Neuron (in vitro differentiated cells): ENCODE measurements around the gene ZFTA.

ENCODE experiments used
- H2AFZ ChIP-seq: one replicate; pipeline ENCODE4 v1.6.1; 2013; ENCODE audit warnings: low read depth, mild to moderate bottlenecking, inconsistent platforms, low read length, moderate library complexity
- H3K27me3 ChIP-seq: one replicate; pipeline ENCODE4 v1.6.1; 2013; ENCODE audit warnings: low read length; ENCODE audit not compliant: insufficient read depth
- H3K36me3 ChIP-seq: one replicate; pipeline ENCODE4 v1.6.1; 2013; ENCODE audit warnings: low read length; ENCODE audit not compliant: insufficient read depth
- H3K4me1 ChIP-seq: one replicate; pipeline ENCODE4 v1.6.1; 2013; ENCODE audit warnings: low read length; ENCODE audit not compliant: insufficient read depth
- H3K4me3 ChIP-seq: 2 replicates; pipeline ENCODE4 v1.5.1; 2013; ENCODE audit warnings: mild to moderate bottlenecking, low read length, moderate library complexity
- H3K9me3 ChIP-seq: one replicate; pipeline ENCODE4 v1.6.1; 2013; ENCODE audit warnings: low read length

The ZFTA gene

GRCh38 chr11:63767565-63768236 is 874 bp downstream of the ZFTA start:
- Histone ChIP-seq H2AFZ (no peak overlapping the region), H3K9me3 (no peaks in the 10 kb centered on the region), H3K4me1 (peaks cover 28% of the 10 kb centered on the region), H3K4me3 (peak overlapping the region; percentile 97), H3K27me3 (no peaks in the 10 kb centered on the region), H3K36me3 (peaks cover 29% of the 10 kb centered on the region)

GRCh38 chr11:63767267-63767564 is 1.4 kb downstream of the ZFTA start:
- peak overlapping the region; percentile 97 for H3K4me3 ChIP-seq
- no peaks in the 10 kb centered on the region for H3K9me3 ChIP-seq
- H3K27me3 ChIP-seq = no peaks in the 10 kb centered on the region
- H3K4me1 ChIP-seq = peaks cover 31% of the 10 kb centered on the region
- H3K36me3 ChIP-seq = peaks cover 33% of the 10 kb centered on the region
- H2AFZ ChIP-seq = no peak overlapping the region

GRCh38 chr11:63766531-63767235 is 1.9 kb downstream of the ZFTA start:
- peaks cover 36% of the 10 kb centered on the region for H3K4me1 ChIP-seq
- peaks cover 36% of the 10 kb centered on the region for H3K36me3 ChIP-seq
- H3K9me3 ChIP-seq = no peaks in the 10 kb centered on the region
- H3K4me3 ChIP-seq = peak overlapping the region; percentile 97
- no peak overlapping the region for H2AFZ ChIP-seq
- H3K27me3 ChIP-seq = no peaks in the 10 kb centered on the region

DNA sequence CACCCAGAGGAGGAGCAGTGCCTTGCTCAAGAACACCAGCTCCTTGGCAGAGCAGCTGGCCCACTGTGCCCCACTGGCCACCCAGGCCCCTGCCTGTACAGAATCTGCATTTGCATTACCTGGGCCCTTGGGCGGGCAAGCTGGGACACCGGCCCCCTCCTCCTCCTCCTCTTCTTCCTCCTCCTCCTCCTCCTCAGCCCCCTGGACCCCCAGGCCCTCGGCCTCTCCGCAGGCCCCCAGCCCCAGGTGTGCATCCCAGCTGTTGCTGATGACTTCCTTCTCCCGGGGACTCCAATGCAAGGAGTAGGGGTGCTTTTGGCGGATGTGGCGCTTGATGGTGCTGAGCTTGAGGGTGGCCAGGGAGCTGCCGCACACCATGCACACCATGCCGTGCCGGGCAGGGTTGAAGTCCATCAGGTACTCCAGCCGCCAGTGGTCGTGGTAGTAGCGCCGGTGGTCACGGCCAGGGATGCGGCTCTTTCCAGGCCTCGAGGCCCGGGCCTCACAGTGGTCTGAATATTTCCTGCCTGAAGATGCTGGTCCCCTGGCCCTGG is 2.8 kb downstream of the ZFTA start:
- Histone ChIP-seq H3K4me3 (no peak overlapping the region), H3K9me3 (no peaks in the 10 kb centered on the region), H3K36me3 (peaks cover 45% of the 10 kb centered on the region), H3K27me3 (no peaks in the 10 kb centered on the region), H3K4me1 (peaks cover 44% of the 10 kb centered on the region), H2AFZ (no peak overlapping the region)

GRCh38 chr11:63764679-63765647 is 3.6 kb downstream of the ZFTA start:
- H3K36me3 ChIP-seq = peaks cover 52% of the 10 kb centered on the region
- no peak overlapping the region for H3K4me3 ChIP-seq
- H3K27me3 ChIP-seq = no peaks in the 10 kb centered on the region
- peaks cover 43% of the 10 kb centered on the region for H3K4me1 ChIP-seq
- H3K9me3 ChIP-seq = no peaks in the 10 kb centered on the region
- H2AFZ ChIP-seq = no peak overlapping the region

GRCh38 chr11:63764340-63764678 is 4.3 kb downstream of the ZFTA start:
- Histone ChIP-seq H3K36me3 (peaks cover 55% of the 10 kb centered on the region), H3K9me3 (no peaks in the 10 kb centered on the region), H2AFZ (no peak overlapping the region), H3K4me3 (no peak overlapping the region), H3K4me1 (peaks cover 42% of the 10 kb centered on the region), H3K27me3 (no peaks in the 10 kb centered on the region)

DNA sequence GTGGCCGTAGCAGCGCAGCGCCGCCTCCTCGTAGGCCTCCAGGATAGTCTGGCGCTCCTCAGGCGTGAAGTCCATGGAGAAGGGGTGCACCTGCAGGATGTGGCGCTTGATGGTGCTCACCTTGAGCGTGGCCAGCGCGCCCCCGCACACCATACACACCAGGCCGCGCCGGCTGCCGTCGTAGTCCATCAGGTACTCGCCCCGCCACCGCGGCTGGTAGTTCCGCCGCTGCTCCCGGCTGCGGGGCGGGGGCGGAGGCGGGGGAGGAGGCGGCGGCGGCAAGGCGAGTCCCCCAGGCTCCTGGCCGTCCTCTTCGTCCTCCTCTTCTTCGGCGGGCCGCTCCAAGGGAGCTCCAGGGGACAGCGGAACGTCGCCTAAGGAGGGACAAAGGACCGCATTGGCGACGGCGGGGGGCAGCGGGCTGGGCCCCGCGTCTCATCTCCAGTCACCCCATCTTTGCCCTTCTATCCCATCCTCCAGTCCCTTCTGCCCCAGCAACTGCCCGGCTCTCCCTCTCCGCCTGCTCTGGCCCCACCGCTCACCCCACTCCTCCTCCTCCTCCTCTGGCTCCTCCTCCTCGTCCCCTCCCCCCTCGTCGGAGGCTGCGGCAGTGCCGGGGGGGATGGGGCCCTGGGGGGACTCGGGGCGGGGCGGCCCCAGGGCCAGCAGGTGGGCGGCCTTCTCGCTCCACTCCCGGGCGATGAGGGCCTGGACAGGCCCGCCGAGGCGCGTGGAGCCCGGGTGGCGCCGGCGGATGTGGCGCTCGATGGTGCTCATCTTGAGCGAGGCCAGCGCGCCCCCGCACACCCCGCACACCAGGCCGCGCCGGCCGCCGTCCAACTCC is 4.9 kb downstream of the ZFTA start:
- Histone ChIP-seq H3K4me1 (peaks cover 42% of the 10 kb centered on the region), H2AFZ (no peak overlapping the region), H3K27me3 (no peaks in the 10 kb centered on the region), H3K36me3 (peaks cover 56% of the 10 kb centered on the region), H3K4me3 (no peak overlapping the region), H3K9me3 (no peaks in the 10 kb centered on the region)

- H2AFZ ChIP-seq = no peak overlapping the region
- H3K4me1 ChIP-seq = peaks cover 42% of the 10 kb centered on the region
- no peaks in the 10 kb centered on the region for H3K27me3 ChIP-seq
- no peaks in the 10 kb centered on the region for H3K9me3 ChIP-seq
- peaks cover 63% of the 10 kb centered on the region for H3K36me3 ChIP-seq
- H3K4me3 ChIP-seq = no peak overlapping the region
Measured at GRCh38 chr11:63762654-63763495, 5.7 kb downstream of the ZFTA start.

DNA sequence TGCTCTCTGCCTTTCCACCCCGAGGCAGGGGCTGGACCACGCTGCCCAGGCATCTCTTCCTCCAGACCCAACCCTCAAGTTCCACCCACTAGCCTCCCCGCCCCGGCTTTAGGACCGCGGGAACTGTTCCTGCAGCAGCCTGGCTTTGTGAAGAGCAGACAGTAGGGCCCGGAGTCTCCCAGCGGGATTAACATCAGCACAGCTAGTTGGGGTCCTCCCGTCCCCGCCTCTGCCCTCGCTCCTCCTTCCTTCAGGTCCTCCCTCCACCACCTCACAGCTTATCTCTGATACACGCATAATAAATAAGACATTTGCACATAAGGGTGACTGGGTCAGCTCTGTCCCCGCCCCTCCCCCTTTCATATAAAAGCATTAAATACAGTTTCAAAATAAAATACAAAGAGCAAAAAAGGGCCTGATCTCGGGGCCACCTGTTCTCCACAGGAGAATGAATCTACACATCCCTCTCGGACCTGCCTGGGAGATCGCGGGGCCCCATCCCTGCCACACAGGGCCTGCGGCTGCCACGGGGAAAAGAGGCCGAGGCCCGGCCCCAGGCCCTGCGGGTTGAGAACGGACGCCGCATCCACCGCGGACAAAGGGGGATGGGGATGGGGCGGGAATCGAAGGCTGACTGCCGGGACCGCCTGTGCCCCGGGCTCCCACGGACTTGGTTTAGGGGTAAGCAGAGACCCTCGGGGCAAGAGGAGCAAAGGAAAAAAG is 6.5 kb downstream of the ZFTA start:
- Histone ChIP-seq H3K27me3 (no peaks in the 10 kb centered on the region), H3K4me3 (no peak overlapping the region), H3K4me1 (peaks cover 40% of the 10 kb centered on the region), H3K9me3 (no peaks in the 10 kb centered on the region), H2AFZ (no peak overlapping the region), H3K36me3 (peaks cover 66% of the 10 kb centered on the region)

DNA sequence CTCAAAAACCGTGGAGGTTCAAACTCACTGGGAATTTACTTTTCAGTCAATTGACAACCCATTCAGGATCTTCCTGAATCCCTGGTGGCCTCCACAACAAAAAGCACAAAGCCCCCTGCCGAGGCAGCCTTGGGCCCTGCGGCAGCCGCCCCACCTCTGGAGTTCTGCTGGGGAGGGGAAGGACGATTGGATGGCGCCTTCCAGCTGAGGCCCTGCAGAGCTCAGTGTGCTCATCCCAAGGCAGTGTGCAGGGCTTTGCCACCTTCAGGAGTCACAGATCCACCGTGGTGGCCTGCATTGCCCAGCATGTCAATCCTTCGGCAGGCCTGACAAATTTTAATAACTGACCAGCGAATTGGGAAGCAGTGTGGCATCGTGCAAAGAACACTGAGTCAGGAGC is 7.4 kb downstream of the ZFTA start:
- Histone ChIP-seq H3K36me3 (peaks cover 73% of the 10 kb centered on the region), H3K4me1 (peaks cover 31% of the 10 kb centered on the region), H3K4me3 (no peak overlapping the region), H3K9me3 (no peaks in the 10 kb centered on the region), H2AFZ (no peak overlapping the region), H3K27me3 (no peaks in the 10 kb centered on the region)

GRCh38 chr11:63760487-63761079 is 8.0 kb downstream of the ZFTA start:
- Histone ChIP-seq H2AFZ (no peak overlapping the region), H3K4me1 (peaks cover 27% of the 10 kb centered on the region), H3K9me3 (no peaks in the 10 kb centered on the region), H3K27me3 (no peaks in the 10 kb centered on the region), H3K36me3 (peaks cover 71% of the 10 kb centered on the region), H3K4me3 (no peak overlapping the region)
